Hepatocyte (in vitro differentiated cells): ENCODE results near the gene ACTC1.

Source experiments
- CTCF ChIP-seq: fragments of 200-600 bp; sonication (generic); IDR thresholded peaks from 2 replicates; pipeline ENCODE4 v1.5.1; 2016; ENCODE audit warnings: antibody characterized with exemption, mild to moderate bottlenecking; ENCODE audit not compliant: poor library complexity
- EZH2 ChIP-seq: fragments of 200-600 bp; sonication (generic); IDR thresholded peaks from 2 replicates; pipeline ENCODE4 v1.6.1; 2016; ENCODE audit warnings: antibody characterized with exemption, mild to moderate bottlenecking, borderline replicate concordance
- EZH2phosphoT487 ChIP-seq: fragments of 200-600 bp; sonication (generic); IDR thresholded peaks from one replicate; pipeline ENCODE4 v1.6.1; 2018; ENCODE audit warnings: antibody characterized with exemption, mild to moderate bottlenecking, low read depth, moderate library complexity; ENCODE audit not compliant: unreplicated experiment, severe bottlenecking

- no peak for TF ChIP-seq CTCF
- TF ChIP-seq EZH2 = no peak
- no peak for TF ChIP-seq EZH2phosphoT487
Measured at GRCh38 chr15:34757262-34757661, 38.1 kb downstream of the ACTC1 start.
